Colonic mucosa (tissue), 4 donors: Measurements from ENCODE around the gene SMIM36. TPM values are rescaled to one million over a fixed set of nuclear protein-coding genes. Genes with fewer than 3 reads are reported as not detected.
A peak's percentile ranks its signal among the peaks of the same experiment; 100 is the strongest.

Source experiments
- DNase-seq: peaks from one replicate; pipeline ENCODE4 v3.0.0-alpha.2; 2020
- H3K27ac ChIP-seq: fragments of 200-600 bp; one replicate; pipeline ENCODE4 v1.8.0; 2021
- H3K27me3 ChIP-seq: fragments of 200-600 bp; one replicate; pipeline ENCODE4 v1.8.0; 2021
- H3K36me3 ChIP-seq: fragments of 200-600 bp; one replicate; pipeline ENCODE4 v1.8.0; 2021
- H3K4me1 ChIP-seq: fragments of 200-600 bp; one replicate; pipeline ENCODE4 v1.8.0; 2021; ENCODE audit warnings: mild to moderate bottlenecking
- H3K4me3 ChIP-seq: fragments of 200-600 bp; one replicate; pipeline ENCODE4 v1.8.0; 2021
- H3K9ac ChIP-seq, 2 donors: one replicate each; pipeline ENCODE4 v1.7.0; 2013; ENCODE audit warnings: control low read depth in 2 of 2, low read depth in 2 of 2, low read length in 2 of 2
- H3K9me3 ChIP-seq: fragments of 200-600 bp; one replicate; pipeline ENCODE4 v1.8.0; 2021
- intact Hi-C: fragments of 100-400 bp; cut with DNase I; formaldehyde crosslinking; loops from one replicate; pipeline ENCODE4 v1.14.1; 2022
- total RNA-seq, 2 donors: library from RNA; stranded (reverse); fragmentation: NEBNext Ultra II Directional in 1 of 2; extraction: Animal tissue kit (Norgen Biotek cat#: 25700) in 1 of 2; gene quantifications; one replicate each; pipeline ENCODE4 v1.2.1, GENCODE V29; 2021
- TF ChIP-seq, protein P1 (sequence below): fragments of 200-600 bp; IDR thresholded peaks from one replicate; pipeline ENCODE4 v1.8.0; 2022; ENCODE audit warnings: antibody characterized with exemption, mild to moderate bottlenecking
- donor health status: healthy.
- donor health status: DM: no; HTN: no; CAD: no.
- donor health status: DM: no; HTN: no; CAD: no.

The SMIM36 gene
- total RNA-seq, 2 donors from 2014 or later: not detected

DNA sequence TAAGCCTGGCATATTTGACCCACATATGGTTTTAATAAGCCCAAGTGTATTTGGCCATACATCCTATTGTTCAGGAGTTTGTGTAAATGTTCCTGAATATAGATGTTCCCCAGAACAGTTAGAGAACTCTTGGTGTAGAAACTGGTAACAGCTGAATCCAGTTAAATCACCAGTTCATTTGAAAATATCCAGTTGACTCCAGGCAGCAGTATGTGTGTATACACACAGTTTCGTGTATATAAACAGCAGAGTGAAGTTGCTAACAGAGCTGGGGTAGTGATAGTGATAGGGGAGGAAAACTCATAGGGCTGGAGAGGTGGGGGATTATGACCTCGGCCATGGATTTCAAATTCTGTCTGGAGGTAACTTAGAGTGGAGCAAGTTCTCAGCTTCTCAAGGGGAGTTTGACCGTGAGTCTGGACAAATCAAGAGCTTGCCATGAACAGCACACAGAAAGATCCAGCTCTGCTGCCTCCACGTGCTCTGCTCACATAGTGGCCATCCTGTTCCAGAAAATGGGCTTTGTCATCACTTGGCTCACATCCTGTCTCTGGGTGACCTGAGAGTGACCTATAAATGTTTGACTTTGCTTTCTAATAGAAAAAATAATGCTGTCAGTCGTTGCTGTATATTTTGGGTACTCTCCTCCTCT is 59.0 kb downstream of the SMIM36 start:
- no peaks in the 10 kb centered on the region for H3K27me3 ChIP-seq
- H3K27ac ChIP-seq: peak overlapping the region; percentile 10
- H3K9ac ChIP-seq: no peak overlapping the region
- no peaks in the 10 kb centered on the region for H3K4me1 ChIP-seq
- TF ChIP-seq, protein P1, sequence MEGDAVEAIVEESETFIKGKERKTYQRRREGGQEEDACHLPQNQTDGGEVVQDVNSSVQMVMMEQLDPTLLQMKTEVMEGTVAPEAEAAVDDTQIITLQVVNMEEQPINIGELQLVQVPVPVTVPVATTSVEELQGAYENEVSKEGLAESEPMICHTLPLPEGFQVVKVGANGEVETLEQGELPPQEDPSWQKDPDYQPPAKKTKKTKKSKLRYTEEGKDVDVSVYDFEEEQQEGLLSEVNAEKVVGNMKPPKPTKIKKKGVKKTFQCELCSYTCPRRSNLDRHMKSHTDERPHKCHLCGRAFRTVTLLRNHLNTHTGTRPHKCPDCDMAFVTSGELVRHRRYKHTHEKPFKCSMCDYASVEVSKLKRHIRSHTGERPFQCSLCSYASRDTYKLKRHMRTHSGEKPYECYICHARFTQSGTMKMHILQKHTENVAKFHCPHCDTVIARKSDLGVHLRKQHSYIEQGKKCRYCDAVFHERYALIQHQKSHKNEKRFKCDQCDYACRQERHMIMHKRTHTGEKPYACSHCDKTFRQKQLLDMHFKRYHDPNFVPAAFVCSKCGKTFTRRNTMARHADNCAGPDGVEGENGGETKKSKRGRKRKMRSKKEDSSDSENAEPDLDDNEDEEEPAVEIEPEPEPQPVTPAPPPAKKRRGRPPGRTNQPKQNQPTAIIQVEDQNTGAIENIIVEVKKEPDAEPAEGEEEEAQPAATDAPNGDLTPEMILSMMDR: no peak
- DNase-seq: peak; percentile 34
- H3K36me3 ChIP-seq: no peaks in the 10 kb centered on the region
- intact Hi-C loops: no loop called here
- no peaks in the 10 kb centered on the region for H3K9me3 ChIP-seq
- H3K4me3 ChIP-seq: no peak overlapping the region

DNA sequence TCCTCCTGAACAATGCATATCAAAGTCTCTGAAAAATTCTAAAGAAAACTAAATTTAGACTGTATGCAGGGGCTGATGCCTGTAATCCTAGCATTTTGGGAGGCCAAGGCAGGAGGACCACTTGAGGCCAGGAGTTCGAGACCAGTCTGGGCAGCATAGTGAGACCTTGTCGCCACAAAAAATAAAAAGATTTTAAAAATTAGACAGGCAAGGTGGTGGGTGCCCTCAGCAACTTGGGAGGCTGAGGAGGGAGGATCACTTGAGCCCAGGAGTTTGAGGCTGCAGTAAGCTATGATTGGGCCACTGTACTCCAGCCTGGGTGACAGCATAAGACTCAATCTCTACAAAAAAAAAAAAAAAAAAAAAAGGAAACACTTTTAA is 59.5 kb downstream of the SMIM36 start:
- no peak overlapping the region for H3K9ac ChIP-seq
- intact Hi-C loops: no loop called here
- peak overlapping the region; percentile 10 for H3K27ac ChIP-seq
- no peaks in the 10 kb centered on the region for H3K27me3 ChIP-seq
- no peak for DNase-seq
- no peaks in the 10 kb centered on the region for H3K4me1 ChIP-seq
- no peaks in the 10 kb centered on the region for H3K36me3 ChIP-seq
- H3K9me3 ChIP-seq: no peaks in the 10 kb centered on the region
- TF ChIP-seq, protein P1: no peak
- H3K4me3 ChIP-seq: no peak overlapping the region

DNA sequence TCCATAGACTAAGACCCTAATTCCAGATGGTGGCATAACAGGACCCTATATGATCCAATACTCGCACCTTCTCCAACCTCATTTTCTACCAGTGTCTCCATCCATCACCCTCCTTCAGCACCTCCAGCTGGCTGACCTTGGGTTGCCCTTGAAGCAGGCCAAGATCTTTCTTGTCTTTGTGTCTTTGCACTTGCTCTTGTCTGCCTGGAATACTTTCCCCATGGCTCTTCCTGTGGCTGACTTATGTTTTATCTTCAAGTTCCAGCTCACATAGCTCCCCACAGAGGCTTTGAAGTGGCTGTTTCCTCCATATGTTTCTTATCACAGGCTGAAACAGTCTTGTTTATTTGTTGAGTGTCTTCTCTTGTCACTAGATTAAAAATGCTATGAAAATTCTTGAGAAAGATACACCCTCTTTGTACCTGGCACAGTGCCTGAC is 60.0 kb downstream of the SMIM36 start:
- no peak for DNase-seq
- no peaks in the 10 kb centered on the region for H3K36me3 ChIP-seq
- intact Hi-C loops: no loop called here
- no peaks in the 10 kb centered on the region for H3K27me3 ChIP-seq
- H3K9ac ChIP-seq: no peak overlapping the region
- TF ChIP-seq, protein P1: no peak
- H3K4me3 ChIP-seq: no peak overlapping the region
- no peaks in the 10 kb centered on the region for H3K9me3 ChIP-seq
- H3K4me1 ChIP-seq: no peaks in the 10 kb centered on the region
- peak overlapping the region; percentile 10 for H3K27ac ChIP-seq

DNA sequence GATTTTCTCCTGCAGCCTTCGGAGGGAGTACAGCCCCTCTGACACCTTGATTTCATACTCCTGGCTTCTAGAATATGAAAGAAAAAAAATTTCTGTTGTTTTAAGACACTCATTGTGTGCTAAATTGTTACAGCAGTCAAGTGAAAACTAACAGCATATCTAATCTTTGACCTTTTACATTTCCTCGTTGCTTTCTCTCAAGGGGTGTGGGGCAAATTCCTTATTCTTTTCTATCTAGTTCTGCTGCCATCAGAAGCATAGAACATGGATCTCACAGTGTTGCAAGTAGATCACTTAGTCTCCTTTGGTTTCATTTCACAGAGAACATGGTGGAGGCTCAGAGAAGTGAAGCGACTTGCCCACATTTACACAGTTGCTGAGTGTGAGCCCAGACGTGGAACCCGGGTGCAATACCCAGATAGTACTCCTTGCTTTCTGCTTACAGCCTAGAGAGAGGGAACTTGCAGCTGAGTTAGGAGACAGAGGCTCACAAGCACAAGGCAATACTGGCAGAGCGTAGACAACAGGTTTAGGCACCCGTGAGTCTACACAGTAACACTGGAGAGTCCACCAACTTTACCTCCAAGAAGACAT is 60.9 kb downstream of the SMIM36 start:
- intact Hi-C loops: no loop called here
- TF ChIP-seq, protein P1: no peak
- Histone ChIP-seq H3K27me3 (no peaks in the 10 kb centered on the region), H3K4me3 (no peak overlapping the region), H3K9me3 (no peaks in the 10 kb centered on the region), H3K27ac (no peak overlapping the region), H3K4me1 (no peaks in the 10 kb centered on the region), H3K9ac (no peak overlapping the region), H3K36me3 (no peaks in the 10 kb centered on the region)
- DNase-seq: no peak

DNA sequence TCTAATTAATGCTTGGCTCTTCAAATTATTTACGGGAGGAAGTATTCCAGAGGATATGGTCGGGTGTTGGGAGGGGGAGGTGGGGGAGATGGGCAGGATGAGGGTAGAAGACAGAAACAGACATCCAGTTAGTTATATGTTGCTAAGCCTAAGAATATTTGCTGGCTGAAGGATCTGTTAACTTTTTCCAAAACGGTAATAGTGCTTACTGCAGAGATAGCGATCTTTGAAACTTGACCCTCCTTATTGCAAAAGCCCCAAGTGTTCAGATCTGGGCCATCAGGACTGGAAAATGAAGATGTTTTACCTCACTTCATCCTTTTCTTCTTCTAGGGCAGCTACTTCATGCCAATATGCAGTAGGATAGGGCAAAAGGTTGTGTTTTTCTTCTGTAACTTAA is 62.6 kb downstream of the SMIM36 start:
- H3K4me1 ChIP-seq: no peaks in the 10 kb centered on the region
- H3K4me3 ChIP-seq: no peak overlapping the region
- no peak overlapping the region for H3K9ac ChIP-seq
- H3K27me3 ChIP-seq: no peaks in the 10 kb centered on the region
- H3K36me3 ChIP-seq: no peaks in the 10 kb centered on the region
- H3K9me3 ChIP-seq: no peaks in the 10 kb centered on the region
- no peak overlapping the region for H3K27ac ChIP-seq
- no peak for DNase-seq
- TF ChIP-seq, protein P1: no peak
- intact Hi-C loops: no loop called here
